HepG2 (cell line): ENCODE results near the gene RASAL3. TPM values are rescaled to one million over a fixed set of nuclear protein-coding genes. Genes with fewer than 3 reads are reported as not detected.
A peak's percentile ranks its signal among the peaks of the same experiment; 100 is the strongest.
"Not testable (repeated sequence)": the region's sequence is repeated elsewhere in the genome, so short reads cannot be mapped to it uniquely, and the experiment has no call there.

Experiments
- ATAC-seq: fragments of 200-7000 bp; cut with Tn5 transposase; 3 replicates; pipeline ENCODE4 v1.9.1; 2020; ENCODE audit warnings: mild to moderate bottlenecking, moderate library complexity
- BruUV-seq: library from RNA; stranded (reverse); fragments of 400-500 nt; replicated peaks from 2 replicates; lab custom pipeline; 2021; lab: Mats Ljungman, UMichigan
- CTCF ChIA-PET: fragments of 300-600 bp; formaldehyde crosslinking; extraction: SDS; loops from one replicate; lab custom pipeline; 2021; ENCODE audit warnings: low total read pairs, inconsistent platforms, low intra/inter-chr PET ratio; lab: Yijun Ruan, JAX
- POLR2A ChIA-PET: fragments of 350-600 bp; sonication (Branson Sonifier 250); formaldehyde crosslinking; loops from one replicate; lab custom pipeline; 2020; ENCODE audit warnings: antibody characterized with exemption, inconsistent platforms; lab: Yijun Ruan, JAX
- DNase-seq: peaks from one replicate; pipeline ENCODE4 v3.0.0-alpha.2; 2015; ENCODE audit warnings: low spot score
- FAIRE-seq: peaks from 3 replicates; lab custom pipeline; 2011; peaks lifted over from hg19 to GRCh38; lab: Jason Lieb, UNC
- H2AFZ ChIP-seq: one replicate; pipeline ENCODE4 v1.6.1; 2011; ENCODE audit warnings: low read length, inconsistent platforms
- H3K27ac ChIP-seq: fragments of 300-600 bp; 3 replicates; pipeline ENCODE4 v1.8.0; 2011; ENCODE audit warnings: mixed run types, mild to moderate bottlenecking, mixed read lengths, low read length, inconsistent platforms; ENCODE audit not compliant: insufficient read depth; ENCODE audit errors: extremely low read length
- H3K27me3 ChIP-seq, 2 experiments: fragments of 200-600 bp in 1 of 2; 2 replicates in 1 of 2; 3 replicates in 1 of 2; pipeline versions ENCODE4 v1.6.0 to v1.8.0; 2011; ENCODE audit warnings: low read length in 2 of 2, mild to moderate bottlenecking in 2 of 2, moderate library complexity in 2 of 2, inconsistent platforms in 1 of 2; ENCODE audit not compliant: insufficient read depth in 2 of 2, control insufficient read depth in 1 of 2
- H3K36me3 ChIP-seq, 2 experiments: fragments of 200-600 bp in 1 of 2; replicated peaks in 1 of 2; 2 replicates in 1 of 2; 3 replicates in 1 of 2; pipeline versions ENCODE4 v1.5.1 to v1.8.0; 2011; ENCODE audit warnings: low read length in 2 of 2, inconsistent platforms in 1 of 2; ENCODE audit not compliant: insufficient read depth in 2 of 2, control insufficient read depth in 1 of 2
- H3K4me1 ChIP-seq: 2 replicates; pipeline ENCODE4 v1.5.1; 2012; ENCODE audit warnings: low read length, inconsistent platforms; ENCODE audit not compliant: insufficient read depth
- H3K4me2 ChIP-seq: 2 replicates; pipeline ENCODE4 v1.6.0; 2011; ENCODE audit warnings: low read depth, low read length, inconsistent platforms
- H3K4me3 ChIP-seq, 3 experiments: fragments of 200-600 bp in 1 of 3; sonication (generic), shearing (Covaris generic) in 1 of 3; replicated peaks in 1 of 3; 2 replicates each; pipeline ENCODE4 v1.5.1; 2011 to 2016; ENCODE audit warnings: low read length in 3 of 3, inconsistent platforms in 2 of 3, low read depth in 2 of 3, mild to moderate bottlenecking in 2 of 3, control low read depth in 1 of 3, mixed read lengths in 1 of 3; ENCODE audit not compliant: insufficient read depth in 1 of 3
- H3K79me2 ChIP-seq: one replicate; pipeline ENCODE4 v1.6.1; 2011; ENCODE audit warnings: low read length, inconsistent platforms; ENCODE audit not compliant: insufficient read depth
- H3K9ac ChIP-seq: 2 replicates; pipeline ENCODE4 v1.6.0; 2011; ENCODE audit warnings: mild to moderate bottlenecking, low read depth, low read length, inconsistent platforms; ENCODE audit not compliant: insufficient read depth
- H3K9me3 ChIP-seq: 2 replicates; pipeline ENCODE4 v1.5.1; 2012; ENCODE audit warnings: mild to moderate bottlenecking, low read length
- H4K20me1 ChIP-seq: 2 replicates; pipeline ENCODE4 v1.6.0; 2011; ENCODE audit warnings: inconsistent platforms, mild to moderate bottlenecking, low read length, moderate library complexity; ENCODE audit not compliant: insufficient read depth
- ATF2 ChIP-seq: sonication (generic); formaldehyde crosslinking; IDR thresholded peaks from 2 replicates; pipeline ENCODE4 v1.4.0; 2020; ENCODE audit warnings: missing genetic modification reagents
- HNF4A ChIP-seq: sonication (generic); formaldehyde crosslinking; IDR thresholded peaks from 2 replicates; pipeline ENCODE4 v1.4.0; 2020; ENCODE audit warnings: missing genetic modification reagents
- PATZ1 ChIP-seq: sonication (generic); formaldehyde crosslinking; IDR thresholded peaks from 2 replicates; pipeline ENCODE4 v1.4.0; 2020; ENCODE audit warnings: missing genetic modification reagents
- SALL2 ChIP-seq: sonication (generic); formaldehyde crosslinking; IDR thresholded peaks from 2 replicates; pipeline ENCODE4 v1.8.1; 2023; ENCODE audit warnings: mild to moderate bottlenecking, missing genetic modification reagents, inconsistent platforms
- WGBS: methylation state at CpG from one replicate; pipeline ENCODE4 v1.1.6; 2017; ENCODE audit warnings: low lambda C conversion rate; 5-methylcytosine and 5-hydroxymethylcytosine counted together
- in situ Hi-C: cut with HindIII; loops from 2 replicates; pipeline ENCODE4 v1.10.0; 2017; ENCODE audit warnings: low pct_unique_long_range_greater_than_20kb; ENCODE audit not compliant: extremely low pct_ligation_motif_present
- intact Hi-C: fragments of 100-400 bp; cut with micrococcal nuclease; formaldehyde crosslinking; loops from one replicate; pipeline ENCODE4 v1.10.0; 2022; ENCODE audit not compliant: unreplicated experiment
- polyA plus RNA-seq, 8 experiments: library from polyadenylated mRNA; depleted of rRNA in 3 of 8; stranded (reverse) in 7 of 8; unstranded in 1 of 8; fragments of >200 nt; fragmentation: Illumina TruSeq in 4 of 8; extraction: Trizol in 4 of 8; gene quantifications; 2 replicates each; pipeline versions ENCODE4 v1.2.1 to v1.2.3, GENCODE V29; 2011 to 2016; ENCODE audit warnings: low read depth in 4 of 8, missing spikeins in 1 of 8, mixed read lengths in 1 of 8; ENCODE audit not compliant: insufficient read depth in 1 of 8
- total RNA-seq, 5 experiments: library from RNA; depleted of rRNA; stranded (reverse); fragments of >200 nt; fragmentation: Illumina TruSeq; extraction: Trizol; gene quantifications; 2 replicates each; pipeline ENCODE4 v1.2.3, GENCODE V29; 2016; ENCODE audit warnings: low read depth in 1 of 5
- TF ChIP-seq, protein P1 (sequence below): sonication (generic); formaldehyde crosslinking; IDR thresholded peaks from 2 replicates; pipeline ENCODE4 v1.9.0; 2021; ENCODE audit warnings: missing genetic modification reagents, borderline replicate concordance
- TF ChIP-seq, protein P2 (sequence below): IDR thresholded peaks from 2 replicates; pipeline ENCODE4 v1.6.1; 2016; ENCODE audit warnings: low read depth, control low read depth

RASAL3 gene
- total and polyA plus RNA-seq, 2 of the 13 experiments (the other 11 are each of a cell fraction or from before 2014, with no cell fraction given), result not detected

DNA sequence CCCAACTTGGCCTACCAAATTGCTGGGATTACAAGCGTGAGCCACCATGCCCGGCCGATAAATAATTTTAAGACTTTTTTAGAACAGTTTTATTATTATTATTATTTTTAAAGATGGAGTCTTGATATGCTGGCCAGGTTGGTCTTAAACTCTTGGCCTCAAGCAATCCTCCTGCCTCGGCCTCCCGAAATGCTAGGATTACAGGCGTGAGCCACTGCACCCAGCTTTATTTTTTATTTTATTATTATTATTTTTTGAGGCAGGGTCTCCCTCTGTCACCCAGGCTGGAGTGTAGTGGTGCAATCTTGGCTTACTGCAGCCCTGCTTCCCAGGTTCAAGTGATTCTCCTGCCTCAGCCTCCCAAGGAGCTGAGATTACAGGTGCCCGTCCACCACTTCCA lies 16.7 kb upstream of the RASAL3 start:
- H2AFZ ChIP-seq, DNase-seq, H3K4me2 ChIP-seq, H3K4me3 ChIP-seq, ATAC-seq, H3K79me2 ChIP-seq, H4K20me1 ChIP-seq, H3K36me3 ChIP-seq, in situ Hi-C loops, H3K9ac ChIP-seq, H3K9me3 ChIP-seq, POLR2A ChIA-PET, BruUV-seq, intact Hi-C loops, CTCF ChIA-PET, H3K27me3 ChIP-seq, H3K27ac ChIP-seq, FAIRE-seq: not testable (repeated sequence)
- 61% methylated on average over 7 of the region's 7 CpGs for WGBS
- peaks cover 34% of the 10 kb centered on the region for H3K4me1 ChIP-seq

DNA sequence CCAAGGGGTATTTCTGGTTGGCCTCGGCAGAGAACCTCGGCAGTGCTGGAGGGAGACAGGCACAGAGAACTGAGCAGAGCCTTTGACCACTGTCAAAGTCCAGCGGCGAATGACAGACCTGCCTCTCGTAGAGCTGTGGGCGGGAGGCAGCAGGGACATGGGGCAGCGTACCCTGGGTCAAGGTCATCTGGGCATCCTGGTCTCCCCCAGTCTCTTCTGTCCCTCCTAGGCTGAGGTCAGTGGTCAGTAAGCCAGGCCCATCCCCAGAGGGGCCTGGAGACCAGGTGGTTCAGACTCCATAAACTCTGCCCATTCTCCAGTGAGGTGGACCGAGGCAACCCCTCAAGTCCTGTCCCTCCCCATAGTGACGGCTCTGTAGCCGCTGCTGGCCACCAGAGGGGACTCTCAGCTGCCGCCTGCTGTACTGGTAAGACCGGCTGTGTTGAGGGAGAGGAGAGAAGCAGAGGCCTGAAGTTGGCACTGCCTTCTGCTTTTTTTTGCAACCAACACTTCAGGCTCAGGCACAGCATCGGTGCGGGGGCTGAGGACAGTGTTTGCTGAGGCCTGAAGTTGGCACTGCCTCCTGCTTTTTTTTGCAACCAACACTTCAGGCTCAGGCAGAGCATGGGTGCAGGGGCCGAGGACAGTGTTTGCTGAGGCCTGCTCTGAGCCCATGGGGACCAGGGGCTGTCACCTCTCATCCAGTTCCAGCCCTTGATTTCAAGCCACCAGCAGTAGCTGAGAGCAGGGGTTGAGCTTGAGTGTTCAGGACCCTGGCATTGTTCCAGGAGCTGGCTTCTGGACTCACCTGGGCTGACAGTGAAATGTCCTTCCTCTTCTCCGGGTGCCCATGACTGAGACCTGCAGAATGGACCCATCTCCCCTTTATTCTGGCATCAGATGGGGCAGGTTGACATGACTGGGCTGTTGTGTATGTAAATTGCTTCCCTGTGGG lies 15.3 kb upstream of the RASAL3 start, which contains the start of gene PGLYRP2:
Gene PGLYRP2, minus strand, starts transcription at position 111 of the 955 bp plus-strand sequence. CDS start 130 bp downstream, outside the sequence.
- DNase-seq, result peak; percentile 31
- CTCF ChIA-PET, result no interaction called here
- Histone ChIP-seq H3K27ac (peak within 1 kb of the TSS; percentile 24), H3K36me3 (no peaks in the 10 kb centered on the region), H3K4me2 (peak within 1 kb of the TSS; percentile 66), H3K27me3 (no peaks in the 10 kb centered on the region), H3K79me2 (no peaks in the 10 kb centered on the region), H4K20me1 (no peaks in the 10 kb centered on the region), H3K4me3 (peak within 1 kb of the TSS in 1 of 3 experiments; percentile 48; a peak in 1 of 6 replicates), H3K9me3 (no peaks in the 10 kb centered on the region), H2AFZ (no peak within 1 kb of the TSS), H3K9ac (no peak within 1 kb of the TSS), H3K4me1 (peaks cover 34% of the 10 kb centered on the region)
- POLR2A ChIA-PET, result interaction anchor here (0.9 to 1.0 kb wide), 2 partner anchors 61 to 74 kb away, joined by 3 read pairs; no protein-coding TSS in a partner anchor
- in situ Hi-C loops (no loop called here), intact Hi-C loops (loop anchor here (5.0 kb wide), 1 partner anchor 78 kb away; no protein-coding TSS in a partner anchor)
- WGBS, result 3% methylated on average over 8 of the region's 16 CpGs
- peak; percentile 84 for FAIRE-seq
- ATAC-seq, result peak; percentile 91
- BruUV-seq, result no TSS peak
- peak; percentile 72 for TF ChIP-seq PATZ1 (CRISPR knock-in tag)
- TF ChIP-seq, protein P1, sequence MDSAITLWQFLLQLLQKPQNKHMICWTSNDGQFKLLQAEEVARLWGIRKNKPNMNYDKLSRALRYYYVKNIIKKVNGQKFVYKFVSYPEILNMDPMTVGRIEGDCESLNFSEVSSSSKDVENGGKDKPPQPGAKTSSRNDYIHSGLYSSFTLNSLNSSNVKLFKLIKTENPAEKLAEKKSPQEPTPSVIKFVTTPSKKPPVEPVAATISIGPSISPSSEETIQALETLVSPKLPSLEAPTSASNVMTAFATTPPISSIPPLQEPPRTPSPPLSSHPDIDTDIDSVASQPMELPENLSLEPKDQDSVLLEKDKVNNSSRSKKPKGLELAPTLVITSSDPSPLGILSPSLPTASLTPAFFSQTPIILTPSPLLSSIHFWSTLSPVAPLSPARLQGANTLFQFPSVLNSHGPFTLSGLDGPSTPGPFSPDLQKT (CRISPR knock-in tag), result no peak
- peak; percentile 96 for TF ChIP-seq HNF4A (CRISPR knock-in tag)
- TF ChIP-seq SALL2 (CRISPR knock-in tag), result 0 out of 2 replicates have a peak, but pooled peaks have one; percentile 57
- TF ChIP-seq, protein P2, sequence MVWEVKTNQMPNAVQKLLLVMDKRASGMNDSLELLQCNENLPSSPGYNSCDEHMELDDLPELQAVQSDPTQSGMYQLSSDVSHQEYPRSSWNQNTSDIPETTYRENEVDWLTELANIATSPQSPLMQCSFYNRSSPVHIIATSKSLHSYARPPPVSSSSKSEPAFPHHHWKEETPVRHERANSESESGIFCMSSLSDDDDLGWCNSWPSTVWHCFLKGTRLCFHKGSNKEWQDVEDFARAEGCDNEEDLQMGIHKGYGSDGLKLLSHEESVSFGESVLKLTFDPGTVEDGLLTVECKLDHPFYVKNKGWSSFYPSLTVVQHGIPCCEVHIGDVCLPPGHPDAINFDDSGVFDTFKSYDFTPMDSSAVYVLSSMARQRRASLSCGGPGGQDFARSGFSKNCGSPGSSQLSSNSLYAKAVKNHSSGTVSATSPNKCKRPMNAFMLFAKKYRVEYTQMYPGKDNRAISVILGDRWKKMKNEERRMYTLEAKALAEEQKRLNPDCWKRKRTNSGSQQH (CRISPR knock-in tag), result 0 out of 2 replicates have a peak, but pooled peaks have one; percentile 31
- 0 out of 2 replicates have a peak, but pooled peaks have one; percentile 31 for TF ChIP-seq ATF2 (CRISPR knock-in tag)
